Endodermal cell (in vitro differentiated cells): ENCODE results near the gene DGKH. TPM values are rescaled to one million over a fixed set of nuclear protein-coding genes. Genes with fewer than 3 reads are reported as not detected.
"Not testable (repeated sequence)": the region's sequence is repeated elsewhere in the genome, so short reads cannot be mapped to it uniquely, and the experiment has no call there.

Experiments used
- DNase-seq: peaks from one replicate; pipeline ENCODE4 v3.0.0-alpha.2; 2017
- H3K27ac ChIP-seq: 2 replicates; pipeline ENCODE4 v1.5.1; 2013; ENCODE audit warnings: mild to moderate bottlenecking, low read depth, low read length, moderate library complexity
- H3K27me3 ChIP-seq: 2 replicates; pipeline ENCODE4 v1.6.1; 2013; ENCODE audit warnings: mild to moderate bottlenecking, low read length, moderate library complexity; ENCODE audit not compliant: insufficient read depth, control insufficient read depth, poor library complexity, severe bottlenecking
- H3K36me3 ChIP-seq: 2 replicates; pipeline ENCODE4 v1.7.0; 2013; ENCODE audit warnings: mild to moderate bottlenecking, low read length, moderate library complexity; ENCODE audit not compliant: control insufficient read depth, insufficient read depth
- H3K4me1 ChIP-seq: one replicate; pipeline ENCODE4 v1.7.0; 2013; ENCODE audit warnings: low read length; ENCODE audit not compliant: control insufficient read depth, insufficient read depth
- H3K4me3 ChIP-seq: 2 replicates; pipeline ENCODE4 v1.5.1; 2013; ENCODE audit warnings: mild to moderate bottlenecking, low read length, moderate library complexity
- H3K9ac ChIP-seq: 2 replicates; pipeline ENCODE4 v1.6.1; 2013; ENCODE audit warnings: mild to moderate bottlenecking, low read length, moderate library complexity; ENCODE audit not compliant: poor library complexity, severe bottlenecking; ENCODE audit errors: extremely low read depth
- H3K9me3 ChIP-seq: 2 replicates; pipeline ENCODE4 v1.6.1; 2013; ENCODE audit warnings: mild to moderate bottlenecking, low read length, moderate library complexity; ENCODE audit not compliant: control insufficient read depth
- H3K27ac Mint-ChIP-seq: 2 replicates; pipeline ENCODE4 v1.8.0; 2020; ENCODE audit warnings: mixed read lengths
- H3K27me3 Mint-ChIP-seq: 2 replicates; pipeline ENCODE4 v1.8.0; 2021; ENCODE audit warnings: mild to moderate bottlenecking, mixed read lengths; ENCODE audit not compliant: insufficient read depth
- H3K36me3 Mint-ChIP-seq: 2 replicates; pipeline ENCODE4 v1.8.0; 2020; ENCODE audit warnings: low read depth, mixed read lengths
- H3K4me1 Mint-ChIP-seq: 2 replicates; pipeline ENCODE4 v1.8.0; 2020; ENCODE audit warnings: mixed read lengths
- H3K4me3 Mint-ChIP-seq: 2 replicates; pipeline ENCODE4 v1.8.0; 2020; ENCODE audit warnings: mild to moderate bottlenecking, moderate library complexity, mixed read lengths
- H3K9me3 Mint-ChIP-seq: 2 replicates; pipeline ENCODE4 v1.8.0; 2020; ENCODE audit warnings: mild to moderate bottlenecking, mixed read lengths
- WGBS, 2 experiments: methylation state at CpG; one replicate each; pipeline versions ENCODE4 v1.1.5 to v1.1.7; 2013; ENCODE audit warnings: missing lambda C conversion rate in 2 of 2, mixed read lengths in 1 of 2; ENCODE audit not compliant: insufficient coverage in 1 of 2, insufficient read length in 1 of 2; 5-methylcytosine and 5-hydroxymethylcytosine counted together
- total RNA-seq, 2 donors: library from RNA; stranded (reverse); fragmentation: NEBNext Ultra II Directional in 1 of 2; extraction: Animal tissue kit (Norgen Biotek cat#: 25700) in 1 of 2; gene quantifications; 2 replicates in 1 of 2; 3 replicates in 1 of 2; pipeline ENCODE4 v1.2.1, GENCODE V29; 2021
- TF ChIP-seq, protein P1 (sequence below): fragments of 200-600 bp; sonication (generic); conservative IDR thresholded peaks from 2 replicates; pipeline ENCODE4 v1.5.0; 2021; ENCODE audit warnings: antibody characterized with exemption, mild to moderate bottlenecking

DGKH gene
- total RNA-seq, 2 donors from 2014 or later, result 7.1 to 11.5 TPM

DNA sequence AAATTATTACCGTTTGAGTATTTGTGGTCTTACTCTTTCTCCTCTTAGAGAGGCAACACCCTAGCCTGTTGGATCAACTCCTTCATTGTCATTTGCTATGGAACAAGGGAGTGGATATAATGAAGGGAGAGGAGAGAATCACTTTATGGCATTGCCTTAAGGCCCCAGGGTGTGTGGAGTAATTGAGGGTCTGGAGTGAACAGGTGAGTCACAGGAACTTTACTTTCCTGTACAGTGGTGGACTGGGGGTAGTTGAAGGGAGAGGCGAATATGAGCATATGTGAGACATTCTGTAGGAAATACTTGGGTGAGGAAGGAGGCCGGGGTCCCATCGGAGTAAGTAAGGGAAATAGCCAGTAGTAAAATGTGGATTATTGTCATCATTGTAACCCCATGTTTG, 17.0 kb downstream of the DGKH start:
- H3K4me1 Mint-ChIP-seq, result peaks cover 4% of the 10 kb centered on the region
- Histone ChIP-seq H3K36me3 (peaks cover 7% of the 10 kb centered on the region), H3K27ac (no peak overlapping the region), H3K9ac (no peak overlapping the region), H3K27me3 (no peaks in the 10 kb centered on the region), H3K9me3 (no peaks in the 10 kb centered on the region), H3K4me1 (no peaks in the 10 kb centered on the region), H3K4me3 (no peak overlapping the region)
- H3K9me3 Mint-ChIP-seq, result no peaks in the 10 kb centered on the region
- peaks cover 10% of the 10 kb centered on the region for H3K36me3 Mint-ChIP-seq
- no peak overlapping the region for H3K4me3 Mint-ChIP-seq
- H3K27ac Mint-ChIP-seq, result no peak overlapping the region
- H3K27me3 Mint-ChIP-seq, result peaks cover 3% of the 10 kb centered on the region
- TF ChIP-seq, protein P1, sequence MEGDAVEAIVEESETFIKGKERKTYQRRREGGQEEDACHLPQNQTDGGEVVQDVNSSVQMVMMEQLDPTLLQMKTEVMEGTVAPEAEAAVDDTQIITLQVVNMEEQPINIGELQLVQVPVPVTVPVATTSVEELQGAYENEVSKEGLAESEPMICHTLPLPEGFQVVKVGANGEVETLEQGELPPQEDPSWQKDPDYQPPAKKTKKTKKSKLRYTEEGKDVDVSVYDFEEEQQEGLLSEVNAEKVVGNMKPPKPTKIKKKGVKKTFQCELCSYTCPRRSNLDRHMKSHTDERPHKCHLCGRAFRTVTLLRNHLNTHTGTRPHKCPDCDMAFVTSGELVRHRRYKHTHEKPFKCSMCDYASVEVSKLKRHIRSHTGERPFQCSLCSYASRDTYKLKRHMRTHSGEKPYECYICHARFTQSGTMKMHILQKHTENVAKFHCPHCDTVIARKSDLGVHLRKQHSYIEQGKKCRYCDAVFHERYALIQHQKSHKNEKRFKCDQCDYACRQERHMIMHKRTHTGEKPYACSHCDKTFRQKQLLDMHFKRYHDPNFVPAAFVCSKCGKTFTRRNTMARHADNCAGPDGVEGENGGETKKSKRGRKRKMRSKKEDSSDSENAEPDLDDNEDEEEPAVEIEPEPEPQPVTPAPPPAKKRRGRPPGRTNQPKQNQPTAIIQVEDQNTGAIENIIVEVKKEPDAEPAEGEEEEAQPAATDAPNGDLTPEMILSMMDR, result no peak
- WGBS, 2 experiments, result 94 to 96% methylated on average over 3 to 4 of the region's 4 CpGs
- DNase-seq, result no peak

DNA sequence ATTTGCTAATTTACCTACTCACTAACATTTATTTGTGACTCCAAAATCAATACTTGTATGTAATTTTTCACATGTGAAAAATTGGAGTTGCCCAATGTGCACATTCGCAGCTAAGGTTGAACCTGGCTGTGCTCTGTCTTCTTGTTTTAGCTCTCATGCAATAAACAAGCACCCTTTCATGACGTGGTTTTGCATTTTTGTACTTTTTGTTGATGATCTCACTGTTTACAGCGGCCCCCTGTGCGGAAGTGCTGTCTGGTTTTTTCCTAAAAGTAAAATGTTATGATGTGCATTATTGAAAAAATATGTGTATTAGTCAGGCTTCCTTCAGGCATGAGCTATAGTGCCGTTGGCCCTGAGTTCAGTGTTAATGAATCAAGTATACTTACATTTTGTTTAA, 18.1 kb downstream of the DGKH start:
- peaks cover 3% of the 10 kb centered on the region for H3K27me3 Mint-ChIP-seq
- no peaks in the 10 kb centered on the region for H3K4me1 ChIP-seq
- no peak for DNase-seq
- peaks cover 10% of the 10 kb centered on the region for H3K36me3 Mint-ChIP-seq
- TF ChIP-seq, protein P1, result no peak
- peaks cover 13% of the 10 kb centered on the region for H3K4me1 Mint-ChIP-seq
- H3K9me3 ChIP-seq, result no peaks in the 10 kb centered on the region
- 75 to 100% methylated on average over 1 to 5 of the region's 5 CpGs for WGBS, 2 experiments
- no peaks in the 10 kb centered on the region for H3K27me3 ChIP-seq
- no peak overlapping the region for H3K27ac ChIP-seq
- H3K9me3 Mint-ChIP-seq, result no peaks in the 10 kb centered on the region
- no peak overlapping the region for H3K9ac ChIP-seq
- no peak overlapping the region for H3K4me3 Mint-ChIP-seq
- H3K36me3 ChIP-seq, result peaks cover 7% of the 10 kb centered on the region
- H3K4me3 ChIP-seq, result no peak overlapping the region
- H3K27ac Mint-ChIP-seq, result no peak overlapping the region

DNA sequence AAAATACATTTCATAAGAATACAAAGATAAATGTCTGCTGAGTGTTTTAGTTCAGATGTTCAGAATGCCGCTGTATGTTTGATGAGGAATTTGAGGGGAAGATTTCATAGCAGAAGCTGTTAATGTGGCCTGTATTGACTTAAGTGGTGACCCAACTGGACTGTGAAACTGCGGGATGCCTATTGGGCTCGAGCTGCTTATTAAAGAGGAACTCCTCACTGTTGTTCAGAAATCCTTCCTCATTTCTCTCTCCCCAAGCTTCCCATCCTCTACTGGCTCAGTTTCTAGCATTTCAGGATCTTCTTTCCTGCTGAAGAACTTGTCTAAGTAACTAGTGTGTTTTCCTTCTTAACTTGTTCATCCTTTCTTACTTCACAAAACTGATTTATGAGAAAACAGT, 20.4 kb downstream of the DGKH start:
- Mint-ChIP-seq H3K9me3 (no peaks in the 10 kb centered on the region), H3K27me3 (no peaks in the 10 kb centered on the region), H3K4me1 (peaks cover 10% of the 10 kb centered on the region), H3K27ac (no peak overlapping the region), H3K36me3 (peaks cover 10% of the 10 kb centered on the region), H3K4me3 (no peak overlapping the region)
- WGBS, 2 experiments, result 36 to 77% methylated on average over 2 to 3 of the region's 3 CpGs
- no peaks in the 10 kb centered on the region for H3K9me3 ChIP-seq
- no peak for DNase-seq
- no peak overlapping the region for H3K27ac ChIP-seq
- peaks cover 14% of the 10 kb centered on the region for H3K36me3 ChIP-seq
- no peaks in the 10 kb centered on the region for H3K4me1 ChIP-seq
- TF ChIP-seq, protein P1, result no peak
- no peak overlapping the region for H3K9ac ChIP-seq
- no peak overlapping the region for H3K4me3 ChIP-seq
- H3K27me3 ChIP-seq, result no peaks in the 10 kb centered on the region

DNA sequence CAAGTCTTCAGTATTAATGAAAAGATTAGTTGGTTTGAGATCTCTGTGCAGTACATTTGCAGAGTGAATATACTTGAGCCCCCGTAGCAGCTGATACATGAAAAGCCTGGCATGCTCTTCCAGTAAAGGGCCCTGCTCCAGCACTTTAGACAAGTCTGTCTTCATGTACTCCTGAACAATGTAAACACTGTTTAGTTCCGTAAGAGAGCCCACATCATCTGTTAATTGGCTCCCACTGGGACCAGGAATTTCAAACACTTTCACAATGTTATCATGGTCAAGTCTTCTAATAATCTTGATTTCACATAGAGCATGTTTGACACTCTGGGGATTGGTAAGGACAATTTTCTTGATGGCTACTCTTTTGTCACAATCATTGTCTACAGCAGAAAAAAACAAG, 22.2 kb downstream of the DGKH start:
- not testable (repeated sequence) for H3K27me3 Mint-ChIP-seq, DNase-seq, H3K4me3 ChIP-seq, H3K9ac ChIP-seq, H3K27ac ChIP-seq, H3K9me3 Mint-ChIP-seq, H3K27me3 ChIP-seq, H3K27ac Mint-ChIP-seq, H3K4me3 Mint-ChIP-seq, H3K4me1 Mint-ChIP-seq, H3K36me3 Mint-ChIP-seq, H3K4me1 ChIP-seq, H3K9me3 ChIP-seq
- peaks cover 14% of the 10 kb centered on the region for H3K36me3 ChIP-seq
- WGBS, 2 experiments, result 78 to 86% methylated on average over 2 of the region's 2 CpGs
